ENCODE data around the gene PTCH1.

Gene PTCH1

DNA sequence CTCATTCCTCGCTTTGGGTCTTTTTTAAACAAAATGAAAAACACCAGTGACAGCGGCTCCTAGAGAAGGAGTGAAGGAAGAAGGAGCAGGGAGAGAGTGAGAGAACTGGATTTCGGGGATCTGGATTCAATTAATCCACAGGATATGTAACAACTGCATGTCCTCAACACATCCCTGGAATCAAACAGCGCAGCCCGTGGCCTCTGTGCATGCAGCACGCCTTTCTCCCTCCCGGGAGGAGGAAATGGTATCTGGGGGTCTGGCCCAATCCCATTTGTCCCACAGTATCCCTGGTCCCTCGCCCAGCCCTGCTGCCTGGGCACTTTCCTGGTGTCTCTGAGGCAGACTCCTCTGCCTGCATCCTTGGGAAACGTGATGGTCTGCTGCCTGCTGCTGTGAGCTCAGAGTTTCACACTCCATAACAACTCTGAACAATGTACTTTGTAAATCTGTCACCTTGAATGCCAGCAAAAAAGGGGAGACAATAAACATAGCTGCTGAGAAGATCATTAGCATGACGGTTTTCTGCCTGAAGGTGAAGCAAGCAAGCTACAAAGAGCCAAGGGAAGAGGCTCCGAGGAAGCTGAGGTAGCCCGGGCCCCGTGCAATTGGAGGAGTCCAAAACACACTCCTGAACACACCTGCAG, 56.1 kb downstream of the PTCH1 start:
- no peak for DNase-seq
- H3K79me2 ChIP-seq (ENCODE audit: insufficient read depth, low read length): no peaks in the 10 kb centered on the region
- no peak overlapping the region for H3K27ac ChIP-seq (ENCODE audit: low read length)

DNA sequence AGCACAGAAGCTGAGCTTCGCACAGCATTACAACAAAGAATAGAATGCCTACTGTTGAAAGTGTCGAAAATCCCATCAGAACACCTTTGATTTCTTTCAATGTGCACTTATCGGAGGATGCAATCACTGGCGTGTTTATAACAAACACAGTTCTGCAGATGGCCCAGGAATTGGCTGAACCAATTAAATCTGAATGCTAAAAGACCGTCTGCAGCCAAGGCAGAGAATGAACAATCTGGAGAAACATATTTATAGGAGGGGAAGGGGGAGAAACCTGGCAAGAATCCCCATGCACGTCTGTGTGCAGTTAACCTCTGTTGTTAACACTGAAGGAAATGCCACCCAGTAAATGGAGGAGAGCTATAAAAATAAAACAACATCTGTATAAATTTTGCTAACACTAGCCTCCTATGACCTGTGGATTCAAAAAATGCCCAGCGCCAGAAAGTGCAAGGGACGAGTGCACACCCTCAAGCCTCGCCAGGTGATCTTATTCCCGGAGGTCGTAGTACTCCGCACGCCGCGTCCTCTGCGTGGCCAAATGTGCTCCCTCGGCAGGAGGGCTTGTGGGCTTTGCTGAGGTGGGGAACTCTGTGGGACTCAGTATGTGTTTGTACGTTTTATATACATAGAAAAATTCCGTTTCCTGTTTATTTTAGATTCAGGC, 56.8 kb downstream of the PTCH1 start:
- no peak for DNase-seq

More for the DNA sequence above, 56.1 kb downstream of the PTCH1 start:
- H3K27me3 ChIP-seq (ENCODE audit: insufficient read depth, low read length, poor library complexity): peaks cover 48% of the 10 kb centered on the region
- no peaks in the 10 kb centered on the region for H3K36me3 ChIP-seq (ENCODE audit: insufficient read depth, low read length)
- H3K9ac ChIP-seq (ENCODE audit: low read depth, low read length): no peak overlapping the region
- H3K4me2 ChIP-seq (ENCODE audit: insufficient read depth, low read length): no peak overlapping the region
- peaks cover 49% of the 10 kb centered on the region for H4K20me1 ChIP-seq (ENCODE audit: insufficient read depth, low read length)
- H3K9me3 ChIP-seq (ENCODE audit: insufficient read depth, low read length, severe bottlenecking): no peaks in the 10 kb centered on the region
- no peak overlapping the region for H3K4me3 ChIP-seq (ENCODE audit: low read depth in 1 of 2, low read length in 2 of 2)
- peaks cover 27% of the 10 kb centered on the region for H3K4me1 ChIP-seq (ENCODE audit: insufficient read depth, low read length)
- H2AFZ ChIP-seq (ENCODE audit: low read depth, low read length): no peak overlapping the region
- TF ChIP-seq EZH2 (IDR thresholded peaks at IDR 0.05; ENCODE audit: borderline replicate concordance, low read depth, low read length, severe bottlenecking): no peak
- TF ChIP-seq, protein P1, sequence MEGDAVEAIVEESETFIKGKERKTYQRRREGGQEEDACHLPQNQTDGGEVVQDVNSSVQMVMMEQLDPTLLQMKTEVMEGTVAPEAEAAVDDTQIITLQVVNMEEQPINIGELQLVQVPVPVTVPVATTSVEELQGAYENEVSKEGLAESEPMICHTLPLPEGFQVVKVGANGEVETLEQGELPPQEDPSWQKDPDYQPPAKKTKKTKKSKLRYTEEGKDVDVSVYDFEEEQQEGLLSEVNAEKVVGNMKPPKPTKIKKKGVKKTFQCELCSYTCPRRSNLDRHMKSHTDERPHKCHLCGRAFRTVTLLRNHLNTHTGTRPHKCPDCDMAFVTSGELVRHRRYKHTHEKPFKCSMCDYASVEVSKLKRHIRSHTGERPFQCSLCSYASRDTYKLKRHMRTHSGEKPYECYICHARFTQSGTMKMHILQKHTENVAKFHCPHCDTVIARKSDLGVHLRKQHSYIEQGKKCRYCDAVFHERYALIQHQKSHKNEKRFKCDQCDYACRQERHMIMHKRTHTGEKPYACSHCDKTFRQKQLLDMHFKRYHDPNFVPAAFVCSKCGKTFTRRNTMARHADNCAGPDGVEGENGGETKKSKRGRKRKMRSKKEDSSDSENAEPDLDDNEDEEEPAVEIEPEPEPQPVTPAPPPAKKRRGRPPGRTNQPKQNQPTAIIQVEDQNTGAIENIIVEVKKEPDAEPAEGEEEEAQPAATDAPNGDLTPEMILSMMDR (IDR thresholded peaks at IDR 0.05; ENCODE audit: borderline replicate concordance, extremely low read depth, low read length, poor library complexity, severe bottlenecking): no peak
- ATAC-seq (ENCODE audit: insufficient read depth, low read depth): no peak

DNA sequence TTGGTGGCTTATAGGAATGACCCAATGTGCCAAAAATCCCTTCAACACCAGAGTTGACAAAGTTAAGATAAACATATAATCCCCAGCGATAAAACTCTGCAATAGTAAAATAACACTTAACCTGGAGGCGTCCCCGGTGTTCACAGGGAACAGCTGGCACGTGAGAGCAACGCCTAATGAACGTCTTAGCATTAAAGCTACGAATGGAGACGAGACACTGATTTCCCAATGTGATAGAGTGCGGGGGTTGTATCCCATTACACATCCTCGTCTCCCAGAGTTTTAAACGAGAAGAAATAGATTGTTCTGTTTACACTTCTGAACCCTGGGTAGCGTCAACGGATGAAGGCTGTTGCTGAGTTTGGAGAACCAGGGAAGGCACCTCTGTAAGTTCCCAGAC, 57.6 kb downstream of the PTCH1 start:
- H3K27me3 ChIP-seq (ENCODE audit: insufficient read depth, low read length, poor library complexity): peaks cover 49% of the 10 kb centered on the region
- no peak for DNase-seq
- no peak overlapping the region for H3K9ac ChIP-seq (ENCODE audit: low read depth, low read length)
- H3K9me3 ChIP-seq (ENCODE audit: insufficient read depth, low read length, severe bottlenecking): no peaks in the 10 kb centered on the region
- no peak for ATAC-seq (ENCODE audit: insufficient read depth, low read depth)
- no peak overlapping the region for H3K4me3 ChIP-seq (ENCODE audit: low read depth in 1 of 2, low read length in 2 of 2)
- no peaks in the 10 kb centered on the region for H3K79me2 ChIP-seq (ENCODE audit: insufficient read depth, low read length)
- TF ChIP-seq, protein P1 (IDR thresholded peaks at IDR 0.05; ENCODE audit: borderline replicate concordance, extremely low read depth, low read length, poor library complexity, severe bottlenecking): no peak
- TF ChIP-seq EZH2 (IDR thresholded peaks at IDR 0.05; ENCODE audit: borderline replicate concordance, low read depth, low read length, severe bottlenecking): no peak
- H2AFZ ChIP-seq (ENCODE audit: low read depth, low read length): no peak overlapping the region
- no peaks in the 10 kb centered on the region for H3K36me3 ChIP-seq (ENCODE audit: insufficient read depth, low read length)
- H3K27ac ChIP-seq (ENCODE audit: low read length): no peak overlapping the region
- H4K20me1 ChIP-seq (ENCODE audit: insufficient read depth, low read length): peaks cover 49% of the 10 kb centered on the region
- no peak overlapping the region for H3K4me2 ChIP-seq (ENCODE audit: insufficient read depth, low read length)
- peaks cover 27% of the 10 kb centered on the region for H3K4me1 ChIP-seq (ENCODE audit: insufficient read depth, low read length)

More for the DNA sequence above, 56.8 kb downstream of the PTCH1 start:
- Histone ChIP-seq H2AFZ (ENCODE audit: low read depth, low read length) (no peak overlapping the region), H3K79me2 (ENCODE audit: insufficient read depth, low read length) (no peaks in the 10 kb centered on the region), H3K9me3 (ENCODE audit: insufficient read depth, low read length, severe bottlenecking) (no peaks in the 10 kb centered on the region), H3K27ac (ENCODE audit: low read length) (no peak overlapping the region), H3K27me3 (ENCODE audit: insufficient read depth, low read length, poor library complexity) (peaks cover 54% of the 10 kb centered on the region), H3K9ac (ENCODE audit: low read depth, low read length) (no peak overlapping the region), H3K4me2 (ENCODE audit: insufficient read depth, low read length) (no peak overlapping the region), H3K4me3 (ENCODE audit: low read depth in 1 of 2, low read length in 2 of 2) (no peak overlapping the region), H3K36me3 (ENCODE audit: insufficient read depth, low read length) (no peaks in the 10 kb centered on the region), H3K4me1 (ENCODE audit: insufficient read depth, low read length) (peaks cover 27% of the 10 kb centered on the region), H4K20me1 (ENCODE audit: insufficient read depth, low read length) (peaks cover 49% of the 10 kb centered on the region)
- ATAC-seq (ENCODE audit: insufficient read depth, low read depth): no peak
- no peak for TF ChIP-seq EZH2 (IDR thresholded peaks at IDR 0.05; ENCODE audit: borderline replicate concordance, low read depth, low read length, severe bottlenecking)
- TF ChIP-seq, protein P1 (IDR thresholded peaks at IDR 0.05; ENCODE audit: borderline replicate concordance, extremely low read depth, low read length, poor library complexity, severe bottlenecking): no peak
